Endothelial cell of umbilical vein (primary cell): ENCODE data around the gene MPDZ.

Source experiments
- EZH2 ChIP-seq: IDR thresholded peaks from 2 replicates; pipeline ENCODE4 v1.6.1; 2012; ENCODE audit warnings: borderline replicate concordance, low read depth, mild to moderate bottlenecking, moderate library complexity, low read length, inconsistent platforms; ENCODE audit not compliant: severe bottlenecking
- JUN ChIP-seq: IDR thresholded peaks from 2 replicates; pipeline ENCODE4 v1.6.1; 2011; ENCODE audit warnings: borderline replicate concordance, low read depth; ENCODE audit not compliant: insufficient read length, insufficient read depth
- POLR2A ChIP-seq: IDR thresholded peaks from 2 replicates; pipeline ENCODE4 v1.6.1; 2012; ENCODE audit warnings: low read depth, mild to moderate bottlenecking, control low read depth, low read length
- TF ChIP-seq, protein P1 (sequence below), 2 donors: IDR thresholded peaks; 1 replicate in 1 of 2; 2 replicates in 1 of 2; pipeline ENCODE4 v1.5.1; 2011; ENCODE audit warnings: low read length in 2 of 2, mild to moderate bottlenecking in 2 of 2, moderate library complexity in 2 of 2, control low read depth in 1 of 2, inconsistent platforms in 1 of 2, low read depth in 1 of 2; ENCODE audit not compliant: insufficient read depth in 1 of 2; ENCODE audit errors: extremely low read depth in 1 of 2

DNA sequence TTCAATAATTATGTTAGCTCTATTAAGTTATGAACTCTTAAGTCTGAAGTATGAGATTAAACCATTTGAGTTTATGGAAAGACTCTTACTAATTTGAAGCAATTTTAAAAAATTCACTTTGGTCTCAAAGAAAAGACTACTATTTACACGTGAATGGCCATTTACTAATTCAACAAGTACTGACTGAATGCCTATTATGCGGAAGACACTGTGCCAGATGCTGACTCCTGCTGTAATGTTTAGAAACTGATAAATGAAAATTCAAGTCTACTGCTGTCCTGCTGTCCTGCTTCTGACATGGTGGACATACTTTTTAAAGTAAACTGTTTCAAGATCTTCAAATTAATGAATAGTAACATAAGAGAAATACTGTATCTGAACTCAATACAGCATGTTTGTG, 116.2 kb downstream of the MPDZ start:
- TF ChIP-seq, protein P1, sequence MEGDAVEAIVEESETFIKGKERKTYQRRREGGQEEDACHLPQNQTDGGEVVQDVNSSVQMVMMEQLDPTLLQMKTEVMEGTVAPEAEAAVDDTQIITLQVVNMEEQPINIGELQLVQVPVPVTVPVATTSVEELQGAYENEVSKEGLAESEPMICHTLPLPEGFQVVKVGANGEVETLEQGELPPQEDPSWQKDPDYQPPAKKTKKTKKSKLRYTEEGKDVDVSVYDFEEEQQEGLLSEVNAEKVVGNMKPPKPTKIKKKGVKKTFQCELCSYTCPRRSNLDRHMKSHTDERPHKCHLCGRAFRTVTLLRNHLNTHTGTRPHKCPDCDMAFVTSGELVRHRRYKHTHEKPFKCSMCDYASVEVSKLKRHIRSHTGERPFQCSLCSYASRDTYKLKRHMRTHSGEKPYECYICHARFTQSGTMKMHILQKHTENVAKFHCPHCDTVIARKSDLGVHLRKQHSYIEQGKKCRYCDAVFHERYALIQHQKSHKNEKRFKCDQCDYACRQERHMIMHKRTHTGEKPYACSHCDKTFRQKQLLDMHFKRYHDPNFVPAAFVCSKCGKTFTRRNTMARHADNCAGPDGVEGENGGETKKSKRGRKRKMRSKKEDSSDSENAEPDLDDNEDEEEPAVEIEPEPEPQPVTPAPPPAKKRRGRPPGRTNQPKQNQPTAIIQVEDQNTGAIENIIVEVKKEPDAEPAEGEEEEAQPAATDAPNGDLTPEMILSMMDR (IDR thresholded peaks at IDR 0.05; ENCODE audit: extremely low read depth in 1 of 2, insufficient read depth in 1 of 2, low read depth in 1 of 2, low read length in 2 of 2): no peak
- no peak for TF ChIP-seq POLR2A
- TF ChIP-seq EZH2: no peak
- TF ChIP-seq JUN: no peak
